ENCODE results near the gene RAPGEF1. TPM values are rescaled to one million over a fixed set of nuclear protein-coding genes. Genes with fewer than 3 reads are reported as not detected.

The RAPGEF1 gene
- total and polyA plus RNA-seq, 2 donors (not counting 3 experiments of a cell fraction or from before 2014, with no cell fraction given), result 50.0 to 124 TPM

DNA sequence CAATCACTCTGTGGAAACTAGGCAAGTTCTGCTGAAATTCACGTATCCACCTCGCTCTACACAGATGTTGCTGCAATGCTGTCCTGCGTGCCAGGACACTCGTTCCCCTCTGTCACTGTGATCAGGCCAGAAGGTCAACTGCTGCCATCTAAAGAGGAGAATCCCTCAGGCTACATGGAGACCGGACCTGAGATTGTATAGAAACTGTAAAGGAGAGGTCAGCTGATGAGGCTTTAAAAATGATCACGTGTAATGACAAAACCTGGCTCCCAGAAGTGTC, 114.4 kb downstream of the RAPGEF1 start:
- DNase-seq (ENCODE audit: low read depth, low spot score) (no peak), FAIRE-seq (no peak)
- Histone ChIP-seq H3K4me3 (replicated peaks in 1 of 3; ENCODE audit: insufficient read depth in 1 of 3, low read depth in 1 of 3, low read length in 3 of 3) (no peak overlapping the region), H3K36me3 (ENCODE audit: control insufficient read depth in 2 of 2, extremely low read depth in 1 of 2, insufficient read depth in 2 of 2, low read length in 2 of 2) (peaks cover 6 to 34% of the 10 kb centered on the region in 2 experiments), H3K9me3 (replicated peaks; ENCODE audit: control insufficient read depth, insufficient read depth, low read length) (no peaks in the 10 kb centered on the region), H3K4me2 (ENCODE audit: insufficient read depth, low read length) (no peak overlapping the region), H3K9me1 (replicated peaks; ENCODE audit: control insufficient read depth, extremely low read depth, insufficient read depth, low read length) (no peaks in the 10 kb centered on the region), H3K27me3 (ENCODE audit: control insufficient read depth in 2 of 2, insufficient read depth in 2 of 2, low read length in 2 of 2) (no peaks in the 10 kb centered on the region), H3K27ac (ENCODE audit: insufficient read depth, low read depth, low read length) (no peak overlapping the region), H3K4me1 (ENCODE audit: control insufficient read depth, extremely low read depth, insufficient read depth, low read length) (no peaks in the 10 kb centered on the region), H3K79me2 (ENCODE audit: control insufficient read depth, insufficient read depth, low read length) (no peaks in the 10 kb centered on the region), H4K20me1 (replicated peaks; ENCODE audit: control insufficient read depth, extremely low read depth, insufficient read depth, low read length) (no peaks in the 10 kb centered on the region), H3K9ac (replicated peaks; ENCODE audit: extremely low read depth, insufficient read depth, low read length) (no peak overlapping the region), H2AFZ (ENCODE audit: low read depth, low read length) (no peak overlapping the region)
- dilution Hi-C loops (cut with MboI; ENCODE audit: extremely low pct_ligation_motif_present, low sequenced_read_pairs) (no loop called here), intact Hi-C loops (cut with micrococcal nuclease) (no loop called here)
- no TSS peak for BruUV-seq (replicated peaks)
- ChIA-PET CTCF (no interaction called here), POLR2A (no interaction called here)
- TF ChIP-seq MYC (IDR thresholded peaks at IDR 0.05; ENCODE audit: low read depth, low read length) (no peak), POLR2AphosphoS5 (IDR thresholded peaks at IDR 0.05; ENCODE audit: insufficient read depth, low read depth, low read length) (no peak)

DNA sequence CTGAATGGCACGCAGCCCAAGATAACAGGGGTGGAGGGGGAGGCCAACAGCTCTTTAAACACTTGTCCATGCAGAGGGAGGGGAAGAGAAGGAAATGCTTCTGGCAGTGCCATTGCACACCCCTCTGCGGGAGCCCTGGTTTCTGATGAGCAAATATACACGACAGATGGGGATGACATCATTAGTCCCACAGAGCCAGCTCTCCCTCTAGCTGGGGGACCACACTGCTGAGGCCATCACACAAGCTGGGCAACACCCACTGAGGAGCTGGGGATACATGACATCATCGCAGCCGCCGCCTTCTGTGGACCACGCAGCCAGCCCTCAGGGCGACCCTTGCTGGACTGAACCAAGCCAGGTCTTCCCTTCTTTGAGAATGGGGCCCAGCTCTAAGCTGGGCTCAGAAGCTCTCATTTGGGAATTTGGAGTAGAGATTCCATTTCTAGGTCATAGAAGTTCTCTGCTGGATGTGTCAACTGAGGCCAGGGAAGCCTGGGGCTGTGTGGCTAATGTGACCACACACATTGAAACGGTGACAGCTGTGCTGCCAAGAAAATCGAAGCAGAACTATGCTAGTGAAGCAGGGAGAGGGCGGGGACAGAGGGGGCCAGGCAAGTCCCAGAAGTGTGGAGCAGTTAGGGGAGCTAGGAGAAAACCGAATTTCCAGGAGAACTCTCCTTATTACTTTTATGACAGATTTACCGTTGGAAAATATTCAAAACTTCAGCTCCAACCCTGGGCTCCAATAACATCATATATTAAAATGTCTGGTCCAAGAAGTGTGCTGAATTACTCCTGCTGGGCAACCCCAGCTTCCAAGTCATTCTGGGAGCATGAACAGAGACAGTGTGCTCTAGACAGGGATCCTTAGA, 115.0 kb downstream of the RAPGEF1 start:
- H3K4me3 ChIP-seq (replicated peaks in 1 of 3; ENCODE audit: insufficient read depth in 1 of 3, low read depth in 1 of 3, low read length in 3 of 3), result no peak overlapping the region
- H2AFZ ChIP-seq (ENCODE audit: low read depth, low read length), result no peak overlapping the region
- H3K79me2 ChIP-seq (ENCODE audit: control insufficient read depth, insufficient read depth, low read length), result no peaks in the 10 kb centered on the region
- no TSS peak for BruUV-seq (replicated peaks)
- ChIA-PET CTCF (interaction anchor here (0.9 to 1.6 kb wide), 6 partner anchors 11 to 95 kb away, joined by 3 to 6 read pairs (median 4); no protein-coding TSS in a partner anchor), POLR2A (no interaction called here)
- H3K27ac ChIP-seq (ENCODE audit: insufficient read depth, low read depth, low read length), result no peak overlapping the region
- no peak overlapping the region for H3K4me2 ChIP-seq (ENCODE audit: insufficient read depth, low read length)
- H3K9me1 ChIP-seq (replicated peaks; ENCODE audit: control insufficient read depth, extremely low read depth, insufficient read depth, low read length), result no peaks in the 10 kb centered on the region
- no peak overlapping the region for H3K9ac ChIP-seq (replicated peaks; ENCODE audit: extremely low read depth, insufficient read depth, low read length)
- FAIRE-seq, result no peak
- peaks cover 6 to 33% of the 10 kb centered on the region in 2 experiments for H3K36me3 ChIP-seq (ENCODE audit: control insufficient read depth in 2 of 2, extremely low read depth in 1 of 2, insufficient read depth in 2 of 2, low read length in 2 of 2)
- dilution Hi-C loops (cut with MboI; ENCODE audit: extremely low pct_ligation_motif_present, low sequenced_read_pairs) (no loop called here), intact Hi-C loops (cut with micrococcal nuclease) (no loop called here)
- DNase-seq (ENCODE audit: low read depth, low spot score), result peak; percentile 17
- no peaks in the 10 kb centered on the region for H3K4me1 ChIP-seq (ENCODE audit: control insufficient read depth, extremely low read depth, insufficient read depth, low read length)
- no peaks in the 10 kb centered on the region for H3K9me3 ChIP-seq (replicated peaks; ENCODE audit: control insufficient read depth, insufficient read depth, low read length)
- no peaks in the 10 kb centered on the region for H4K20me1 ChIP-seq (replicated peaks; ENCODE audit: control insufficient read depth, extremely low read depth, insufficient read depth, low read length)
- TF ChIP-seq, protein P1, sequence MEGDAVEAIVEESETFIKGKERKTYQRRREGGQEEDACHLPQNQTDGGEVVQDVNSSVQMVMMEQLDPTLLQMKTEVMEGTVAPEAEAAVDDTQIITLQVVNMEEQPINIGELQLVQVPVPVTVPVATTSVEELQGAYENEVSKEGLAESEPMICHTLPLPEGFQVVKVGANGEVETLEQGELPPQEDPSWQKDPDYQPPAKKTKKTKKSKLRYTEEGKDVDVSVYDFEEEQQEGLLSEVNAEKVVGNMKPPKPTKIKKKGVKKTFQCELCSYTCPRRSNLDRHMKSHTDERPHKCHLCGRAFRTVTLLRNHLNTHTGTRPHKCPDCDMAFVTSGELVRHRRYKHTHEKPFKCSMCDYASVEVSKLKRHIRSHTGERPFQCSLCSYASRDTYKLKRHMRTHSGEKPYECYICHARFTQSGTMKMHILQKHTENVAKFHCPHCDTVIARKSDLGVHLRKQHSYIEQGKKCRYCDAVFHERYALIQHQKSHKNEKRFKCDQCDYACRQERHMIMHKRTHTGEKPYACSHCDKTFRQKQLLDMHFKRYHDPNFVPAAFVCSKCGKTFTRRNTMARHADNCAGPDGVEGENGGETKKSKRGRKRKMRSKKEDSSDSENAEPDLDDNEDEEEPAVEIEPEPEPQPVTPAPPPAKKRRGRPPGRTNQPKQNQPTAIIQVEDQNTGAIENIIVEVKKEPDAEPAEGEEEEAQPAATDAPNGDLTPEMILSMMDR (IDR thresholded peaks at IDR 0.05; ENCODE audit: extremely low read depth in 1 of 2, insufficient read depth in 1 of 2, low read depth in 1 of 2, low read length in 2 of 2), result no peak
- TF ChIP-seq GATA2 (IDR thresholded peaks at IDR 0.05; ENCODE audit: insufficient read depth, insufficient read length, low read depth, low read length), result no peak
- no peak for TF ChIP-seq JUN (IDR thresholded peaks at IDR 0.05; ENCODE audit: borderline replicate concordance, insufficient read depth, insufficient read length, low read depth)
- no peak for TF ChIP-seq EZH2 (IDR thresholded peaks at IDR 0.05; ENCODE audit: borderline replicate concordance, low read depth, low read length, severe bottlenecking)
- TF ChIP-seq POLR2A (IDR thresholded peaks at IDR 0.05; ENCODE audit: low read depth, low read length), result no peak
- H3K27me3 ChIP-seq (ENCODE audit: control insufficient read depth in 2 of 2, insufficient read depth in 2 of 2, low read length in 2 of 2), result no peaks in the 10 kb centered on the region
